ENCODE data around the gene ZNF248. TPM values are rescaled to one million over a fixed set of nuclear protein-coding genes. Genes with fewer than 3 reads are reported as not detected.
"Not testable (repeated sequence)": the region's sequence is repeated elsewhere in the genome, so short reads cannot be mapped to it uniquely, and the experiment has no call there.

ZNF248 gene
- total RNA-seq (2014; rRNA removed; shearing (Covaris generic)), result 13.5 and 14.7 TPM in 2 replicates

DNA sequence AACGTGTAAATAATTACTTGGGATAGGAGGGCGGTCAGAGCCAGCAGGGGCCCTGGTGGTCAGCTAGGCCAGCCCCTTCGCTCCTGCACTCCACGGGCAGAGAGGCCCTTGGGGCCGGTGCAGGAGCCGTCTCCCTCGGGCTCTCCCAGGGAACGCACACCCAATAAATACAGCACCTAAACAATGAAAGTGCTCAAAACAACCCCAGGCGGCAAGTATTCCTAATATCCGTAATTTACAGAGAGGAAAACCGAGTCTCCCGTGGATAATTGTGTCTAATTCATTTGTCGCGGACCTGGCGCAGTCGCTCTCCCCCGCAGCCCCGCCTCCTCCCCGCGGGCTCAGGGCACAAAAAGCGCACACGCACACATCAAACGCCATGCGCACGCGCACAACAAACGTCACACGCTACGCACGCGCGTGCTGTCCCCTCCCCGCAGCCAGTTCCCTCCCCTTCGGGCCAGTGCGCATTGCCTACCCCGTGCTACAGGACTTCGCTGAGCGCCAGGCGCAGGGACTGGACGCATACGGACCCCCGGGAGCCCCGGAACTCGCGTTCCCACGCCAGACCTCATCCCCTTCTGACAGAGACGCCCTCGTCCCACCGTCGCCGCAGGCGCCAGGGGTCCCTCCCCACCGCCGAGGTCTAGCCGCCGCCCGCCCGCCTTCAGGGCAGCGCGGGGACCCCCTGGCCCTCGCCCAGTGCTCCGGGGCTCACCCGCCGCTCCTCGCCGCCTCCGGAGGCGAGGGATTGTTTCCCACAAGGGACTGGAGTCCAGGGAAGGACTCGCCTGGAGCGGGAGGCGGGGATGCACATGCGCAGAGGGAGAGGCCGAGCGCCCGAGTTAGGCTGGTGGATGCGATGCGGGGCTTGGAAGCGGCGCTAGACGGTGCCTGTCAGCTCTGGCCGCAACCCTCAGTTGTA lies at the start of gene ZNF248:
TSS of gene ZNF248 (minus strand) at position 324 of the 925 bp plus-strand sequence. CDS start 1,300 bp downstream, outside the sequence.
- Histone ChIP-seq H3K36me3 (peaks cover 7% of the 10 kb centered on the region; the same call in 1 of the 2 replicates), H3K9me3 (replicated peaks) (no peaks in the 10 kb centered on the region), H3K4me1 (peaks cover 2% of the 10 kb centered on the region; the same call in 1 of the 2 replicates), H3K27ac (peak within 1 kb of the TSS; percentile 96), H3K4me3 (peak within 1 kb of the TSS; percentile 99), H3K27me3 (no peaks in the 10 kb centered on the region)
- DNase-seq, result peak; percentile 94 to 97

DNA sequence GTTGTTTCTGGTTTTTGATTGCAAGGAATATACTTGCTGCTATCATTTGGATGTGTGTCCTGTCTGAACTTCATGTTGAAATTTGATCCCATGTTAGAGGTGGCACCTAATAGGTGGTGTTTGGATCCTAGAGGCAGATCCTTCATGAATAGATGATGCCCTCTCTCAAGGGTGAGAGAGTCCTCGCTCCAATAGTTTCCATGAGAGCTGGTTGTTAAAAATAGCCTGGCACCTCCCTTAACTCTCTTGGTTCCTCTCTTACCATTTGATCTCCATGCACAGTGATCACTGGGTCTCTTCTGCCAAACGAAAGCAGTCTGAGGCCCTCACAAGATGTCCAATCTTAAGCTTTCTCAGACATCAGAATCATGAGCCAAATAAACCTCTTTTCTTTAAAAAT lies 49.0 kb upstream of the ZNF248 start:
- Histone ChIP-seq H3K4me3 (no peak overlapping the region), H3K27ac (no peak overlapping the region), H3K27me3 (no peaks in the 10 kb centered on the region), H3K36me3 (no peaks in the 10 kb centered on the region), H3K9me3 (replicated peaks) (no peaks in the 10 kb centered on the region), H3K4me1 (no peaks in the 10 kb centered on the region)
- DNase-seq, result no peak

DNA sequence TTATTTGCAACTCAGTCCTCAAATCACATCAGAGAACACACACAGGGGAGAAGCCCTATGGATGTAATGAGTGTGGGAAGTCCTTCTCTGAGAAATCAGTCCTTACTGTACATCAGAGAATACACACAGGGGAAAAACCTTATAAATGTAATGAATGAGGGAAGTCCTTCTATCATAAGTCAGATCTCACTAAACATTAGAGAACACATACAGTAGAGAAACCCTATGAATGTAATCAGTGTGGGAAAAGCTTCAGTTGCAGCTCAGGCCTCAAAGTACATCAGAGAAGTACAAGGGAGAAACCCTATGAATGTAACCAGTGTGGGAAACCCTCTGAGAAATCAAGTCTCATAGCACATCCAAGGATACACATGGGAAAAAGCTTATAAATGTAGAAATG lies 39.0 kb upstream of the ZNF248 start:
- no peak overlapping the region for H3K4me3 ChIP-seq
- DNase-seq, result no peak
- H3K36me3 ChIP-seq, result no peaks in the 10 kb centered on the region
- H3K9me3 ChIP-seq (replicated peaks), result peaks cover 8% of the 10 kb centered on the region
- H3K27me3 ChIP-seq, result no peaks in the 10 kb centered on the region
- no peak overlapping the region for H3K27ac ChIP-seq
- H3K4me1 ChIP-seq, result no peaks in the 10 kb centered on the region

DNA sequence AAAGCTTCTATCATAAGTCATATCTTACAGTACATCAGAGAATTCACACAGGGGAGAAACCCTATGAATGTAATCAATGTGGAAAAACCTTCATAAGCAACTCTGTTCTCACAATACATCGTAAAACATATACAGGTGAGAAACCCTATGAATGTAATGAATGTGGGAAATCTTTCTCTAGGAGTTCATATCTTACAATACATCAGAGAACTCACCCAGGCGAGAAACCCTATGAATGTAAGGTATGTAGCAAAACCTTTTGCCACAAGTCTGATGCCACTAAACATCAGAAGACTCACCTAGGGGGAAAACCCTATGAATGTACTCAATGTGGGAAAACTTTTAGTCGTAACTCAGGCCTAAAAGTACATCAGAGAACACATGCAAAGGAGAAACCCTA lies 38.3 kb upstream of the ZNF248 start:
- Histone ChIP-seq H3K4me3 (no peak overlapping the region), H3K4me1 (no peaks in the 10 kb centered on the region), H3K27me3 (no peaks in the 10 kb centered on the region), H3K9me3 (replicated peaks) (peaks cover 8% of the 10 kb centered on the region), H3K27ac (no peak overlapping the region), H3K36me3 (no peaks in the 10 kb centered on the region)
- DNase-seq, result no peak

DNA sequence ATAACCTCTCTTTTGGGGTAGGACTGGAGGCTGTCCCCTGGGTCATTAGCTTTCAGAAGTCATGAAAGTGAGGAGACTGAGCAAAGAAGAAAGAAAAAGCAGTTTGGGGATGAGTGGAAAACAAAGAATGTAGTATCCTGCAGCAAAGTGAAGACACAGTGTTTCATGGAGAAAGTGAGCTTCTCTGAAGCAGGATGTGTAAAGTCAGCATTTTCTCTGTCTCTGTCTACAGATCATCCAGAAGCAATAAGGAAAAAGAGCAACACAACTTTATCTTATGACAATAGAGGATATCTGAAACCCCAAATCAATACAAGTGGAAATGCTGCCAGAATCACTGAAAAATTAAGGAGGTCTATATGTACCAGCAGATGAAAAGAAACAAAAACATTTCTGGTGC lies 28.4 kb upstream of the ZNF248 start:
- no peak for DNase-seq
- H3K9me3 ChIP-seq (replicated peaks), result no peaks in the 10 kb centered on the region
- no peak overlapping the region for H3K4me3 ChIP-seq
- H3K4me1 ChIP-seq, result no peaks in the 10 kb centered on the region
- H3K27me3 ChIP-seq, result no peaks in the 10 kb centered on the region
- no peak overlapping the region for H3K27ac ChIP-seq
- H3K36me3 ChIP-seq, result no peaks in the 10 kb centered on the region

DNA sequence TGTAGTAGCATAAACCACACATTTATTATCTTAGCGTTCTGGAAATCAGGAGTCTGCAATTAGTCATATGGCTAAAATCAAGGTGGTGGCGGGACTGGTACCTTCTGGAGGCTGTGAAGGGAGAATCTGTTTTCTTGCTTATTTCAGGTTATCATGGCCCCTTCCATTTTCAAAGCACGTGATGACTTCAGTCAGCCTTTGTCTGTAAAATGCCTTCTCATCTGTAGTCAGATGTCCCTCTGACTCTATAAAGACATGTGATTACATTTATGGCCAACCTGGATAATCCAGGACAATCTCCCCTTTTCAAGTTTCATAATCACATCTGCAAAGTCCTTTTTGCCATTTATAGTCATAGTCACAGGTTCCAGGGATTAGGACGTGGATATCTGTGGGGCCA lies 15.5 kb upstream of the ZNF248 start:
- Histone ChIP-seq H3K27ac (no peak overlapping the region), H3K9me3 (replicated peaks) (no peaks in the 10 kb centered on the region), H3K4me1 (no peaks in the 10 kb centered on the region), H3K4me3 (no peak overlapping the region), H3K36me3 (no peaks in the 10 kb centered on the region), H3K27me3 (no peaks in the 10 kb centered on the region)
- no peak for DNase-seq

DNA sequence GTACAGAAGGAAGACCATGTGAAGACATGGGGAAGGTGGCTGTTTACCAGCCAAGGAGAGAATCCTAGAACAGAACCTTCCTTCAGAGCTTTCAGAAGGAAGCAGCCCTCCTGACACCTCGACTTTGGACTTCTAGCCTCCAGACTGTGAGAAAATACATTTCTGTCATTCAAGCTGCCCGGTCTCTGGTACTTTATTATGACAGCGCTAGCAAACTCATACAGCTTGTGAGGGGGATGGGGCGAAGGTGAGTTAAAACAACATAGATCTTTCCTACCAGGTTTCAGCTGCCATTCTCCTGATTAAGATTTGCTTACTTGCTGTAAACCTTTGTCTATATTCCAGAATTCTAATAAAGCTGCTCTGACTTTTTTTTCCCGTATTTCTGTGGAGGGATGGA lies 14.9 kb upstream of the ZNF248 start:
- no peak overlapping the region for H3K27ac ChIP-seq
- no peaks in the 10 kb centered on the region for H3K36me3 ChIP-seq
- H3K9me3 ChIP-seq (replicated peaks), result no peaks in the 10 kb centered on the region
- DNase-seq, result no peak
- no peak overlapping the region for H3K4me3 ChIP-seq
- no peaks in the 10 kb centered on the region for H3K27me3 ChIP-seq
- no peaks in the 10 kb centered on the region for H3K4me1 ChIP-seq

DNA sequence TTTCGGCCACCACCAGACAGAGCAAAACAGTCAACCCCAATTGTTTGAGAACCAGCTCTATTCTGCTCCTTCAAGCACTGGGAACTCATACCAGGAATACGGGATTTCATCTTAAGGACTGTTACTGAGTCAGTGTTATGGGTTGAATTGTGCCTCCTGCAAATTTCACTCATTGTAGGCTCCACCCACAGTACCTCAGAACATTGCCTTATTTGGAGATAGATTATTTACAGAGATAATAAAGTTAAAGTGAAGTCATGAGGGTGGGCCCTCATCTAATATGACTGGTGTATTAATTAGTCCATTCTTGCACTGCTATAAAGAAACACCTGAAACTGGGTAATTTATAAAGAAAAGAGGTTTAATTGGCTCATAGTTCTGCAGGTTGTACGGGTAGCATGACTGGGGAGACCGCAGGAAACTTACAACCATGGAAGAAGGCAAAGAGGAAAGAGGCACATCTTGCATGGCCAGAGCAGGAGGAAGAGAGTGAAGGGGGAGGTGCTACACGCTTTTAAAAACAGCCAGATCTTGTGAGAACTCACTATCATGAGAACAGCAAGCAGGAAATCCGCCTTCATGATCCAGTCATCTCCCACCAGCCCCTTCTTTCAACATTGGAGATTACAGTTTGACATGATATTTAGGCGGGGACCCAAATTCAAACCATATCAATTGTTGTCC lies 14.3 kb upstream of the ZNF248 start:
- Histone ChIP-seq H3K4me1 (no peaks in the 10 kb centered on the region), H3K4me3 (no peak overlapping the region), H3K9me3 (replicated peaks) (no peaks in the 10 kb centered on the region), H3K27ac (no peak overlapping the region), H3K36me3 (no peaks in the 10 kb centered on the region), H3K27me3 (no peaks in the 10 kb centered on the region)
- DNase-seq, result no peak

DNA sequence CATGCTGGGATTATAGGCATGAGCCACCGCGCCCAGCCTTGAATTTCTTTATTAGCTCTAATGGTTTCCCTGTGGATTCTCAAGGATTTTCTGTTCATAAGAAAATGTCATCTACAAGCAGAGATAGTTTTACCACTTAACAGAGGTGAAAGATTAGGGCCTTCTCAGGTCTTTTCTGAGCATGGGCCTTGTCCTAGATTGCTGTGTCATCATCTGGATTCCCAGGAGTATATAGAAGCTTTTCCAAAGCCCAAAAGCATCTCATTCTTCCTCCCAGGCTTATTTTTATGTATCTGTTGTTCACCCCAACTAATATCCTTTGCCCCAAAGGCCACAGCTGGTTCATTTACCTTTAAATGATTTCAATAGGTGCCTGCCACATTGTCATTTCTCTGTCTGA lies 13.7 kb upstream of the ZNF248 start:
- H3K4me1 ChIP-seq, result no peaks in the 10 kb centered on the region
- H3K27ac ChIP-seq, result no peak overlapping the region
- H3K27me3 ChIP-seq, result no peaks in the 10 kb centered on the region
- no peaks in the 10 kb centered on the region for H3K36me3 ChIP-seq
- DNase-seq, result no peak
- no peaks in the 10 kb centered on the region for H3K9me3 ChIP-seq (replicated peaks)
- no peak overlapping the region for H3K4me3 ChIP-seq

DNA sequence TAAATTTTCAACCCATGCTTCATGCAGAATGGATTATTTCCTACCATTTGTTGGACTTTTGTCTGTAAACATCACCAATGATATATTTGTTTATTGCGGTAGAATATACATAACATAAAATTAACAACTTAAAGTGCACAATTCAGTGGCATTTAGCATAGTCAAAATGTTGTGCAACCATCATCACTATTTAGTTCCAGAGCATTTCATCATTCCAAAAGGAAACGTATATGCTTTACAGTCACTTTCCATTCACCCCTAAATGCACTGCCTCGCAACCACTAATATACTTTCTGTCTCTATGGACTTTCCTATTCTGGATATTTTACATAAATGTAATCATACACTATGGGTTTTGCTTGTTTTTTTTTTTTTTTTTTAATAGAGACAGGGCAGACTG lies 11.4 kb upstream of the ZNF248 start:
- Histone ChIP-seq H3K4me3 (no peak overlapping the region), H3K4me1 (no peaks in the 10 kb centered on the region), H3K27ac (no peak overlapping the region), H3K9me3 (replicated peaks) (no peaks in the 10 kb centered on the region), H3K36me3 (no peaks in the 10 kb centered on the region), H3K27me3 (no peaks in the 10 kb centered on the region)
- no peak for DNase-seq

DNA sequence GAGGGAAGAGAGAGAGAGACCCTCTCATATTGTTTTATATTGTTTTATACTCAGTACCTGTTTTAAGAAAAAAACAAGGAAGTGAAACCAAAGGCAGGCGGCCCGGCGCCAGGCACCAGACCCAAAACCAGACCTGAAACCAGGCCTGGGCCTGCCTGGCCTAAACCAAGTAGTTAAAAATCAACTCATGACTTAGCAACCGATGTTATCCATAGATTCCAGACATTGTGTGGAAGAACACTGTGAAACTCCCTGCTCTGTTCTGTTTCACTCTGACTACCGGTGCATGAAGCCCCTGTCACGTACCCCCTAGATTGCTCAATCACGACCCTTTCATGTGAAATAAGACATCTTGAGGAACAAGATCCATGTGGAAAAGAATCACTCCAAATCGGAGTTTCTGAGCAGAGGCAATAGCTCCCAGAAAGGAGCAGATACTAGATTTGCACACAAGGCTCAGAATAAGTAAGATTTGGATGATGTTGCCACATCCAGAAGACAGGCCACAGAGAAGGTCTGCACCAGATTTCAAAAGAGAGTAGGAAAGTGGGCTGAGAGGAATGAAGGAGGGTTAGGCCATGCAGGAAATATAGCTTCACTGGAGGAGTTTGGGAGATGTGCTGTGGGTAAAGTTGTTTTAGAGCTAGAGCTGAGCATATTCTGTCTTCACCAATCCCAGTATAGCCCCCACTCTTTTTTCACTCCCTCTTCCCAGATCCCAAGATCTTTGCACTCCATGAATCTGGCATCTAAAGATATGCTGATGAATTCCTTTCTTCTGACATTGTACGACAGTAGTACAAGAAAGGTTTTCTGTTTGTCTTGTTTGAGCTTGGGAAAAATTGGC lies 8.8 kb upstream of the ZNF248 start:
- Histone ChIP-seq H3K27ac (no peak overlapping the region), H3K9me3 (replicated peaks) (no peaks in the 10 kb centered on the region), H3K4me1 (no peaks in the 10 kb centered on the region), H3K36me3 (no peaks in the 10 kb centered on the region), H3K4me3 (no peak overlapping the region), H3K27me3 (no peaks in the 10 kb centered on the region)
- no peak for DNase-seq

DNA sequence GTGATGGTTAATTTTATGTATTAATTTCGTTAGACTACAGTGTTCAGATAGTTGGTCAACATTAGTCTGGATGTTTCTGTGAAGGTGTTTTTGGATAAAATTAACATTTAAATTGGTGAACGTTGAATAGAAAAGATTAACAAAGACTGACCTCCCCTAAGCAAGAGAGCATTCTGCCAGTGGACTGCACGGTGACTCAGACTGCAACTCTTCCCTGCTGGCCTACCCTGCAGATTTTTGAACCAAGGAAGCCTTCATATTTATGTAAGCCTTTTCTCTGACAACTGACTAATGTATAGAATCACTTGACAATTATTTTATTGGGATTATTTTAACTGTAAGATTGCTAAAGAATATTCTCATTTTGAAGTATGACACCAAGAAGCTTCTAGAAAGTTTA lies 7.9 kb upstream of the ZNF248 start:
- Histone ChIP-seq H3K27ac (no peak overlapping the region), H3K4me3 (no peak overlapping the region), H3K4me1 (no peaks in the 10 kb centered on the region), H3K9me3 (replicated peaks) (no peaks in the 10 kb centered on the region), H3K27me3 (no peaks in the 10 kb centered on the region), H3K36me3 (no peaks in the 10 kb centered on the region)
- DNase-seq, result no peak

DNA sequence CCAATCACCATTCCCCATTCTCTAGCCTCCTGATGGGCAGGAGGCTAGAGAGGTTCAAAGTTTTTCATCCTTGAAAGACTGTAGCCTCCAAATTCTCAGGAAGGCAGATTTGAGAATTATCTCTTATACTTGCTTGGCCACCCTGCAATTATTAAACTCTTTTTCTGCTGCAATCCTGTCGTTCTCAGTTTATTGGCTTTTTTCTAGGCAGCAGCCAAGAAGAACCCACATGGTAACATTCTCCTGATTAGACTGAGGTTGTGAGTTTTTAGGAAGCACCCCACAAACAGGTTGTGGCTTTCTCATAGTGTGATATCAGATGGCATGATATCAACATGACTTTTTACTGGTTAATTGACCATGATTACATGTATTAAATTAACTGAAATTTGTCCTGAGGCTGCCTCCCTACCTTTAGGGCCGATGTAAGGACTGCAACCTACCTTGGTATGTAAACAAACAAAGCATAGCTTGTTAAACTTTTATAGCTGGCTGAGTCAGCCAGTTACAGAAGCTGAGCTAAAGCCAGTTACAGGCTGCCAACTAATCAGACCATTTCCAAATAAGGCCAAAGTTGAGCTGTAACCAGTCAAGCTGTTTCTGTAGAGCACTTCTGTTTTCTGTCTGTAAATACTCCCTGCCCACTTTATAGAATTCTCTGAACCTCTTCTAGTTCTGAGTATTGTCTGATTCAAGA lies 3.2 kb upstream of the ZNF248 start:
- Histone ChIP-seq H3K27ac (no peak overlapping the region), H3K4me1 (peaks cover under 1% of the 10 kb centered on the region; the same call in 1 of the 2 replicates), H3K4me3 (no peak overlapping the region), H3K27me3 (no peaks in the 10 kb centered on the region), H3K9me3 (replicated peaks) (no peaks in the 10 kb centered on the region), H3K36me3 (no peaks in the 10 kb centered on the region)
- DNase-seq, result no peak

DNA sequence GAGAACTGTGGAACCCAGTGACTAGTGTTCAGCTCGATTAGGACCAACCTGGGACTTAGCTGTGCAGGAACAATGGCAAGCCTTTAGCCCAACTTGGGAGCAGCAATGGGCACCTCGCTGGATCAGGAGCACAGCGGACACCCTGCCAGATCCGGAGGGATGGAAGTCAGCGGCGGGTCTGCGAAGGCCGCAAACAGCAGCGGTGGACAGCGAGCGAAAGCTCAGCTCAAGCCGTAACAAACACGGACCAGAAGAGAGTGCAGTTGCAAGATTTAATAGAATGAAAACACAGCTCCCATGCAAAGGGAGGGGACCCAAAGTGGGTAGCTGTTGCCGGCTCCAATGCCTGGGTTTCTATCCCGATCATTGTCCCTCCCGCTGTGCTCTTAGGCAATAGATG lies 1.9 kb upstream of the ZNF248 start:
- H3K9me3 ChIP-seq (replicated peaks); H3K4me1 ChIP-seq; H3K27ac ChIP-seq; DNase-seq; H3K27me3 ChIP-seq; H3K4me3 ChIP-seq; H3K36me3 ChIP-seq: not testable (repeated sequence)
